ENCODE data around the gene HVCN1.

HVCN1 gene

GRCh38 chr12:110699591-110700445, 10.9 kb upstream of the HVCN1 start:
- H3K4me3 ChIP-seq (ENCODE audit: control insufficient read depth, low read depth, low read length), result no peak overlapping the region
- DNase-seq (ENCODE audit: low read depth), result no peak
- no peak for TF ChIP-seq CTCF (conservative IDR thresholded peaks at IDR 0.05; ENCODE audit: control insufficient read depth, insufficient read depth, low read depth, low read length)

GRCh38 chr12:110698171-110698902, 9.4 kb upstream of the HVCN1 start:
- peak overlapping the region; percentile 30 for H3K4me3 ChIP-seq (ENCODE audit: control insufficient read depth, low read depth, low read length)
- peak; percentile 92 for DNase-seq (ENCODE audit: low read depth)
- peak; percentile 76 for TF ChIP-seq CTCF (conservative IDR thresholded peaks at IDR 0.05; ENCODE audit: control insufficient read depth, insufficient read depth, low read depth, low read length)

GRCh38 chr12:110697236-110697635, 8.3 kb upstream of the HVCN1 start:
- H3K4me3 ChIP-seq (ENCODE audit: control insufficient read depth, low read depth, low read length), result no peak overlapping the region
- no peak for DNase-seq (ENCODE audit: low read depth)
- TF ChIP-seq CTCF (conservative IDR thresholded peaks at IDR 0.05; ENCODE audit: control insufficient read depth, insufficient read depth, low read depth, low read length), result no peak

- no peak overlapping the region for H3K4me3 ChIP-seq (ENCODE audit: control insufficient read depth, low read depth, low read length)
- DNase-seq (ENCODE audit: low read depth), result no peak
- no peak for TF ChIP-seq CTCF (conservative IDR thresholded peaks at IDR 0.05; ENCODE audit: control insufficient read depth, insufficient read depth, low read depth, low read length)
Measured at GRCh38 chr12:110696283-110696682, 7.4 kb upstream of the HVCN1 start.

GRCh38 chr12:110694330-110694901, 5.5 kb upstream of the HVCN1 start:
- no peak for TF ChIP-seq CTCF (conservative IDR thresholded peaks at IDR 0.05; ENCODE audit: control insufficient read depth, insufficient read depth, low read depth, low read length)
- DNase-seq (ENCODE audit: low read depth), result no peak
- H3K4me3 ChIP-seq (ENCODE audit: control insufficient read depth, low read depth, low read length), result no peak overlapping the region

- no peak for DNase-seq (ENCODE audit: low read depth)
- no peak overlapping the region for H3K4me3 ChIP-seq (ENCODE audit: control insufficient read depth, low read depth, low read length)
- no peak for TF ChIP-seq CTCF (conservative IDR thresholded peaks at IDR 0.05; ENCODE audit: control insufficient read depth, insufficient read depth, low read depth, low read length)
Measured at GRCh38 chr12:110693731-110694130, 4.8 kb upstream of the HVCN1 start.
